Neutrophil (primary cell): Measurements from ENCODE around the gene NDEL1.

Experiments
- H3K27ac ChIP-seq: fragments of 200-600 bp; sonication (generic); 2 replicates; pipeline ENCODE4 v1.5.1; 2016; ENCODE audit warnings: mild to moderate bottlenecking, moderate library complexity
- H3K27me3 ChIP-seq: fragments of 200-600 bp; sonication (generic); 2 replicates; pipeline ENCODE4 v1.6.0; 2016; ENCODE audit warnings: mild to moderate bottlenecking
- H3K36me3 ChIP-seq: fragments of 200-600 bp; sonication (generic); 2 replicates; pipeline ENCODE4 v1.5.1; 2017
- H3K4me1 ChIP-seq, 2 experiments: fragments of 200-600 bp in 1 of 2; sonication (generic) in 1 of 2; 1 replicate in 1 of 2; 2 replicates in 1 of 2; pipeline versions ENCODE4 v1.5.1 to v1.6.1; 2013 to 2016; ENCODE audit warnings: low read depth in 1 of 2, low read length in 1 of 2, mild to moderate bottlenecking in 1 of 2, moderate library complexity in 1 of 2; ENCODE audit not compliant: control insufficient read depth in 1 of 2, insufficient read depth in 1 of 2
- H3K4me3 ChIP-seq, 2 experiments: fragments of 200-600 bp in 1 of 2; sonication (generic) in 1 of 2; 1 replicate in 1 of 2; 2 replicates in 1 of 2; pipeline ENCODE4 v1.5.1; 2013 to 2016; ENCODE audit warnings: low read depth in 1 of 2, low read length in 1 of 2, mild to moderate bottlenecking in 1 of 2, moderate library complexity in 1 of 2
- H3K9me3 ChIP-seq: fragments of 200-600 bp; sonication (generic); 2 replicates; pipeline ENCODE4 v1.5.1; 2016
- CTCF ChIP-seq: fragments of 200-600 bp; sonication (generic); IDR thresholded peaks from 2 replicates; pipeline ENCODE4 v1.5.1; 2016; ENCODE audit warnings: antibody characterized with exemption

NDEL1 gene

GRCh38 chr17:8479431-8479947 lies 43.8 kb downstream of the NDEL1 start:
- no peaks in the 10 kb centered on the region for H3K4me1 ChIP-seq
- H3K36me3 ChIP-seq, result peaks cover 93% of the 10 kb centered on the region
- no peak overlapping the region for H3K4me3 ChIP-seq
- no peaks in the 10 kb centered on the region for H3K27me3 ChIP-seq
- no peak overlapping the region for H3K27ac ChIP-seq
- H3K9me3 ChIP-seq, result no peaks in the 10 kb centered on the region
- no peak for TF ChIP-seq CTCF

GRCh38 chr17:8480011-8480976 lies 44.6 kb downstream of the NDEL1 start:
- Histone ChIP-seq H3K4me1 (no peaks in the 10 kb centered on the region), H3K36me3 (peaks cover 84% of the 10 kb centered on the region), H3K4me3 (no peak overlapping the region), H3K27me3 (no peaks in the 10 kb centered on the region), H3K9me3 (no peaks in the 10 kb centered on the region), H3K27ac (no peak overlapping the region)
- TF ChIP-seq CTCF, result no peak

GRCh38 chr17:8481089-8481488 lies 45.4 kb downstream of the NDEL1 start:
- Histone ChIP-seq H3K4me1 (no peaks in the 10 kb centered on the region), H3K4me3 (no peak overlapping the region), H3K27ac (no peak overlapping the region), H3K9me3 (no peaks in the 10 kb centered on the region), H3K27me3 (no peaks in the 10 kb centered on the region), H3K36me3 (peaks cover 77% of the 10 kb centered on the region)
- TF ChIP-seq CTCF, result no peak

- no peaks in the 10 kb centered on the region for H3K9me3 ChIP-seq
- TF ChIP-seq CTCF, result no peak
Observed at GRCh38 chr17:8481703-8482102, 46.0 kb downstream of the NDEL1 start.

GRCh38 chr17:8482546-8482945 lies 46.9 kb downstream of the NDEL1 start:
- H3K36me3 ChIP-seq, result peaks cover 70% of the 10 kb centered on the region
- no peak overlapping the region for H3K27ac ChIP-seq
- no peaks in the 10 kb centered on the region for H3K9me3 ChIP-seq
- TF ChIP-seq CTCF, result no peak
- no peaks in the 10 kb centered on the region for H3K27me3 ChIP-seq
- H3K4me3 ChIP-seq, result no peak overlapping the region
- no peaks in the 10 kb centered on the region for H3K4me1 ChIP-seq

More at GRCh38 chr17:8481703-8482102, 46.0 kb downstream of the NDEL1 start:
- H3K27ac ChIP-seq, result no peak overlapping the region
- peaks cover 70% of the 10 kb centered on the region for H3K36me3 ChIP-seq
- H3K27me3 ChIP-seq, result no peaks in the 10 kb centered on the region
- H3K4me3 ChIP-seq, result no peak overlapping the region
- H3K4me1 ChIP-seq, result no peaks in the 10 kb centered on the region
